CD4-positive, alpha-beta T cell treated with Interleukin-2 at 100 ng/mL for 4 hours (primary cell): ENCODE data around the gene ORC1.
A peak's percentile ranks its signal among the peaks of the same experiment; 100 is the strongest.

Experiments used
- DNase-seq: peaks from one replicate; pipeline ENCODE4 v3.0.0-alpha.2; 2020; ENCODE audit warnings: low spot score

Gene ORC1

GRCh38 chr1:52404116-52404974, at the start of gene ORC1, which contains the start of gene PRPF38A:
Gene ORC1 (minus strand): TSS chr1:52404423. CDS start chr1:52402223, 2,200 bp downstream.
Gene PRPF38A (plus strand): TSS chr1:52404602. CDS start chr1:52404750, 148 bp downstream.
- DNase-seq, result peak; percentile 96

GRCh38 chr1:52444463-52444862, 40.2 kb upstream of the ORC1 start:
- DNase-seq, result no peak

GRCh38 chr1:52439976-52440375, 35.8 kb upstream of the ORC1 start:
- no peak for DNase-seq

- no peak for DNase-seq
These were observed 32.6 kb upstream of the ORC1 start for GRCh38 chr1:52436817-52437216.

GRCh38 chr1:52435650-52436049, 31.4 kb upstream of the ORC1 start:
- no peak for DNase-seq

- DNase-seq, result no peak
These were observed 31.0 kb upstream of the ORC1 start for GRCh38 chr1:52435211-52435610.

GRCh38 chr1:52432807-52433206, 28.6 kb upstream of the ORC1 start:
- DNase-seq, result no peak

- DNase-seq, result no peak
These were observed 22.9 kb upstream of the ORC1 start for GRCh38 chr1:52427152-52427551.

GRCh38 chr1:52426371-52426770, 22.1 kb upstream of the ORC1 start:
- no peak for DNase-seq

GRCh38 chr1:52424813-52425212, 20.6 kb upstream of the ORC1 start:
- DNase-seq, result peak; percentile 5

- peak; percentile 83 for DNase-seq
These were observed 20.0 kb upstream of the ORC1 start for GRCh38 chr1:52424231-52424636.

- peak; percentile 88 for DNase-seq
These were observed 19.5 kb upstream of the ORC1 start for GRCh38 chr1:52423771-52424170.

- DNase-seq, result no peak
These were observed 18.8 kb upstream of the ORC1 start for GRCh38 chr1:52423055-52423454.

GRCh38 chr1:52420713-52421112, 16.5 kb upstream of the ORC1 start:
- DNase-seq, result no peak

- no peak for DNase-seq
These were observed 12.6 kb upstream of the ORC1 start for GRCh38 chr1:52416811-52417210.

GRCh38 chr1:52414942-52415341, 10.7 kb upstream of the ORC1 start:
- DNase-seq, result no peak

GRCh38 chr1:52413410-52413989, 9.3 kb upstream of the ORC1 start:
- no peak for DNase-seq

- no peak for DNase-seq
These were observed 734 bp upstream of the ORC1 start for GRCh38 chr1:52404975-52405338.

GRCh38 chr1:52403566-52404115, 582 bp downstream of the ORC1 start:
- peak; percentile 56 for DNase-seq

- no peak for DNase-seq
These were observed 1.4 kb downstream of the ORC1 start for GRCh38 chr1:52402860-52403240.

GRCh38 chr1:52400131-52400530, 4.1 kb downstream of the ORC1 start:
- no peak for DNase-seq

- DNase-seq, result no peak
These were observed 4.6 kb downstream of the ORC1 start for GRCh38 chr1:52399629-52400028.

- DNase-seq, result no peak
These were observed 11.0 kb downstream of the ORC1 start for GRCh38 chr1:52393174-52393573.
